GM08714 (cell line): Measurements from ENCODE around the gene SYT2.
A peak's percentile ranks its signal among the peaks of the same experiment; 100 is the strongest.
"Not testable (repeated sequence)": the region's sequence is repeated elsewhere in the genome, so short reads cannot be mapped to it uniquely, and the experiment has no call there.

Source experiments
- H3K4me3 ChIP-seq: fragments of 200-500 bp; sonication (Bioruptor generic); 2 replicates; pipeline ENCODE4 v1.5.1; 2014; ENCODE audit warnings: mild to moderate bottlenecking, low read length, inconsistent platforms
- ZNF274 ChIP-seq: IDR thresholded peaks from 2 replicates; pipeline ENCODE4 v1.6.1; 2012; ENCODE audit warnings: mild to moderate bottlenecking, low read depth, low read length

SYT2 gene

DNA sequence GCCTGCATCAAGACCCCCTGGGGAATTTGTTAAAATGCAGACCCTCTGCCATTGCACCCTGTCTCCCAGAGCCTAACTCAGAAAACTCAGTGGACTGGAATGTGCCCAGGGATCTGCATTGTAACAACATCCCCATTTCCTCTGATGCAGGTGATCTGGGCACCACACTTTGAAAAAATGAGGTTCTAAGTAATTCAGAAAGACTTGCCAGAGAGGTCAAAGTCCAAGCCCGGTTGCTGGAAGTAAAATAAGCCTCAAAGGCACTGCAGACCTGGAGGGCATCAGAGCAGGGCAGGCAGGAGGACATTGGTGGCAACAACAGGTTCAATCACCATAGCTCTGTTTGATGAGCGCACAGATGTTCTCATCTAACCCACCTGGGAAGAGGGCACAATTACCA lies 90.7 kb downstream of the SYT2 start:
- H3K4me3 ChIP-seq = no peak overlapping the region
- TF ChIP-seq ZNF274 = no peak

GRCh38 chr1:202619012-202619411 lies 91.2 kb downstream of the SYT2 start:
- H3K4me3 ChIP-seq = not testable (repeated sequence)

DNA sequence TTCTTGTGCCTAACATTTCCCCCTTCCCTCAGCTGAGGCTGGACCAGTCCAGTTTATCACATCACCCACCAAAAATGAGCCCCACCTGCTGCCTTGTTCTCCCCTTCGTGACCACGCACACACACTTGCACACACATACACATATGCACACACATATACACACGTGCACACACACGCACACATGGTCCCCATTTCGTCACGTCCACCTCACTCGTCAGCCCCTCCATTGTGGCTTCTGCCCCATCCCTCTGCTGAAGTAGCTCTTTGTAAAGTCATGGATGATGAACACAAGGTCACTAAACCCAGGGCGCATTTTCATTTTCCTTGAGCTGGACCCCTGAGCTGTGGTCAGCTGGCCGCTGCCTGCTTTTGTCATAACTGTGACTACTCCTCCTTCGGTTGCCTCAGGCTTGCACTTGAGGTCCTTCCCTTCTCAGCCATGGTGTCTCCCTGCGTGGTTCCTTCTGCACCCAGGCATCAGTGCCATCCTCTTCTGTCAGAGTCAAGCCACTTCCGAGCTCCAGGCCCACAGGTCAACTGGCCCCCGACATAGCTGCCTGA lies 93.8 kb downstream of the SYT2 start:
- TF ChIP-seq ZNF274 = no peak
- H3K4me3 ChIP-seq = no peak overlapping the region; the same call in 1 of the 2 replicates

- peak overlapping the region; percentile 25; the same call in 1 of the 2 replicates for H3K4me3 ChIP-seq
- no peak for TF ChIP-seq ZNF274
Measured at GRCh38 chr1:202615501-202616354, 94.5 kb downstream of the SYT2 start.

DNA sequence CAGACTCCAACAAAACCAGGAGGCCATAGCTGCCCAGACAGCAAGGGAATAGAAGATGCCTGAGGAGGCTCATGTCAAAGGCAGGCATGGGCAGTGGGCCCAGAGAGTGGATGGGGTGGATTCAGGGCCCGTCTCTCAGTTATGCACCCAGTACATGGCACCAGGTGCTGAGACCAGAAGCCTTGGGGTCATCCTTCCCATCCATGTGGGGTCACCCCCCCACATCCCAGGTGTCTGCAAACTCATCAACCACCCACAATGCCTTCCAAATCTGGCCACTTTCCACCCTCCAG lies 95.1 kb downstream of the SYT2 start:
- H3K4me3 ChIP-seq = not testable (repeated sequence)

DNA sequence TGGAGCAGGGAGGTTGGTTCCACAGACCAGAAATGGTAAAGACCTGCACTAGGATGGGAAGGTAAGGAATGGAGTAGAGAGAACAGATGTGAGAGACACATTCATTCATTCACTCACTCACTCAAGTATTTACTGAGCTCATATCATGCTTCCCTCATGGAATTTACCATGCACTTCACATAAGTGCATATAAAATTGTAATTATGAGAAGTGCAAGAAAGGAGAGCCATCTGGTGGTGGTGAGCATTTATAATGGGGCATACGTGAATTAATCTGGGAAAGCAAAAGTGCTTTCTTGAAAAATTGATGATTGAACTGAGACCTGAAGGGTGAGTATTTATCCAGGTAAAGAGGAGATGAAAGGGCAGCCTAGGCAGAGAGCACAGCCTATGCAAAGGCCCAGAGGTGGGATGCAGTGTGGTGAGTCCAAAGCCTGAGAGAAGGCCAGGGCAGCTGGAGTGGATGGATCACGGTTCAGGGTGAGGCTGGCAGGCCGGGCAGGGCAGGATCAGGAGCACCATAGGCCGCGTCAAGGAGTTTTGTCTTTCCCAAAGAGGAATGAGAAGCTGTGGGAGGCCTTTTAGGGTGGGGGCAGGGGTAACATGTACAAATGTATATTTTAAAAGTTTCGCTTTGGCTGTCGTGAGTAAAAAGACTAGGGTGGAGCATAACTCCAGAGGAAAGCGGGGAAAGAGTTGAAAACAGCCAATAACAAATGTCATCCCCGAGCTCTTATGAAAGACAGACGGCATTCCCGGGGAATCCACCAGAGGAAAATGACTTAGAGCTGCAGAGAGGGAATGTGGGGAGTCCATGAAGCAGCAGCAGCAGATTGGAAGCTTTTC lies 95.7 kb downstream of the SYT2 start:
- not testable (repeated sequence) for H3K4me3 ChIP-seq

DNA sequence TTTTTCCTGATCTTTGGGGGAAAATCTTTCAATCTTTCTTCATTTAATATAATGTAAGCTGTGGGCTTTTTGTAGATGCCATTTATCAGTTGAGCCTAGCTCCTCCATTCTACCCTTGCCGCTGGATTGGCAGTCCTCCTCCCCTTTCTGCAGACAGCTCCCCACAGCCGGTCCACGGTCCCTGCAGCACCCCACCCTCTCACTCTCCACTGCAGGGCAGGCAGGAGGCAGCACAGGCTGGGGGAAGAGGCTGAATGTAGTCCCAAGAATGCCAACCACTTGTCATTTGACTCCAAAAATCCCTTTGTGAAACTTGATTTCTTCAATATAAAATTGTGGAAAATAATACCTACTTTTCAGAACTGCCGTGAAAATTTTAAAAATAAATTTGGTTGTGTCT lies 96.7 kb downstream of the SYT2 start:
- no peak overlapping the region for H3K4me3 ChIP-seq
- TF ChIP-seq ZNF274 = no peak

GRCh38 chr1:202612036-202612435 lies 98.2 kb downstream of the SYT2 start:
- not testable (repeated sequence) for H3K4me3 ChIP-seq

DNA sequence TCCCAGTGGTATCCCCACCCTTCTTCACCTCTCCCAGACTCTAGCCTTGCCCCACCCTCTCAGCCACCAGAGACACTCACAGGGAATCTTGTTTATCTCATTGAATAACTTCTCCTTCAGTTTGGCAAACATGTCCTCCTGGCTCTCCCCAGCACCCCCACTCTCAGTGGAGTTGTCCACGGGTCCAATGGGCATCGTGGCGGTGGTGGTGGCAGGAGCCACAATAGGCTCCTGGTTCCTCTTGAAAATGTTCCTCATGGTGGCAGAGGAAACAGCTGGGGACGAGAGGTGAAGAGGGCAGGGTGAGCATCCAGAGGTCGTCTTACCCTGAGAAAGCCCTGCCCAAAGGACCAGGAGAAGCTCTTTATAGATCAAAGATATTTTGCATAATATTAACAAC lies 104.7 kb downstream of the SYT2 start:
- H3K4me3 ChIP-seq = no peak overlapping the region
- no peak for TF ChIP-seq ZNF274

GRCh38 chr1:202603435-202603834 lies 106.8 kb downstream of the SYT2 start:
- TF ChIP-seq ZNF274 = no peak
- no peak overlapping the region for H3K4me3 ChIP-seq

GRCh38 chr1:202600432-202601041 lies 109.7 kb downstream of the SYT2 start:
- TF ChIP-seq ZNF274 = no peak
- no peak overlapping the region for H3K4me3 ChIP-seq

DNA sequence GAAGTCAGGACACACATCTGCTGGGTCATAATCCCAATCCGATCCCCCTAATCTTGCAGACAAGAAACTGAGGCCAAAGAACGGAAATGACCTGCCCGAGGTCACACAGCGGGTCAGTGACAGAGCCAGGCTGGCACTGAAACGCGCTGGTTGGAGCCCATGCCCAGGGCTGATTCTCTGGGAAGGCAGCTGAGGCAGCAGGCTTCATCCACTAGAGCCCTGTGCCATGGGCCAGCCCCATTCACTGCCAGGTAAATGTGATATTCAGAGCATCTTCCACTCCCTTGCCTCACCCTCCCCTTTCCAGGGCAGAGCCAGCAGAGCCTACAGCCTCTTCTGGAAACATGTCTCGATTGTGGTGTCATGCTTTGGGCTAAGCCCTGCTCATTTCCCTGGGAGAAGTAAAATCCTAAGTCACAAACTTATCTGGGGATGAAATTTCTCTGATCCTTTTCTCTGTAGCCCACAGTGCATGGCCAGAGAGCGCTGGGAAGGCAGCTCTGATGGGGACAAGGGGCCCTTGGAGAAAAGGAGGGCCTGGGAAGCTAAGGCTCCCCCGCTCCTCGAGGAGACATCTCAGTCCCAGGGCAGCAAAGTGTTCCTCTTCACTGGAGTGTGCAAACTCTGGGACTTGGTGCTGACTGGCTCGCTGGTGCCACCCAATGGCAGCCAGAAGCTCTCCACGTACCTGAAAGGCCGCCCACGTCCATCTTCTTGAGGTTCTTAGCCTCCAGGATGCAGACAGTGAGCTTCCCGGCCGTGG lies 110.4 kb downstream of the SYT2 start:
- H3K4me3 ChIP-seq = no peak overlapping the region
- TF ChIP-seq ZNF274 = no peak

- H3K4me3 ChIP-seq = no peak overlapping the region
- no peak for TF ChIP-seq ZNF274
Measured at GRCh38 chr1:202597090-202597761, 113.0 kb downstream of the SYT2 start.

DNA sequence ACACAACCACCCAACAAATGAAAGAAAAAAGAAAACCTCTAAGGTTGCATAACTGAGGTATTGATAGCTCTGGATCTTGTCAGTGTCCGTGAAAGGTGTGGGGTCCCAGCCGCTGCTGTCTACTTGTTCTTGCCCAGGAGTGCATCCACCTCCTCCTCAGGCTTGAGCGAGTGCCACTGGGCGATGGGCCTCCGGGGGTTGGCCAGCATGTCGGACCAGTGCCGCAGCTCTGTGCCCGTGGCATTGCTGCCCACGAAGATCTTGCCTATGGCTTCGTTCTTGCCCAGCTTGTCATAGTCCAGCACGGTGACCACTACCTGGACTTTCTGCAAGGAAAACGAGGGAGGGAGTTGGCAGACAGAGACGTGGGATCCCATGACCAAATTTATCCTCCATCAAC lies 113.6 kb downstream of the SYT2 start:
- H3K4me3 ChIP-seq = no peak overlapping the region
- no peak for TF ChIP-seq ZNF274
